ENCODE results near the gene PRLR.

- no peak for TF ChIP-seq POLR2A (IDR thresholded peaks at IDR 0.05)
- TF ChIP-seq, protein P1, sequence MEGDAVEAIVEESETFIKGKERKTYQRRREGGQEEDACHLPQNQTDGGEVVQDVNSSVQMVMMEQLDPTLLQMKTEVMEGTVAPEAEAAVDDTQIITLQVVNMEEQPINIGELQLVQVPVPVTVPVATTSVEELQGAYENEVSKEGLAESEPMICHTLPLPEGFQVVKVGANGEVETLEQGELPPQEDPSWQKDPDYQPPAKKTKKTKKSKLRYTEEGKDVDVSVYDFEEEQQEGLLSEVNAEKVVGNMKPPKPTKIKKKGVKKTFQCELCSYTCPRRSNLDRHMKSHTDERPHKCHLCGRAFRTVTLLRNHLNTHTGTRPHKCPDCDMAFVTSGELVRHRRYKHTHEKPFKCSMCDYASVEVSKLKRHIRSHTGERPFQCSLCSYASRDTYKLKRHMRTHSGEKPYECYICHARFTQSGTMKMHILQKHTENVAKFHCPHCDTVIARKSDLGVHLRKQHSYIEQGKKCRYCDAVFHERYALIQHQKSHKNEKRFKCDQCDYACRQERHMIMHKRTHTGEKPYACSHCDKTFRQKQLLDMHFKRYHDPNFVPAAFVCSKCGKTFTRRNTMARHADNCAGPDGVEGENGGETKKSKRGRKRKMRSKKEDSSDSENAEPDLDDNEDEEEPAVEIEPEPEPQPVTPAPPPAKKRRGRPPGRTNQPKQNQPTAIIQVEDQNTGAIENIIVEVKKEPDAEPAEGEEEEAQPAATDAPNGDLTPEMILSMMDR (IDR thresholded peaks at IDR 0.05), result no peak
Observed at GRCh38 chr5:35081134-35081533, 149.2 kb downstream of the PRLR start.

All from Peyer's patch (tissue), 4 donors.